ENCODE measurements around the gene C2orf68. TPM values are rescaled to one million over a fixed set of nuclear protein-coding genes. Genes with fewer than 3 reads are reported as not detected.
"Not testable (repeated sequence)": the region's sequence is repeated elsewhere in the genome, so short reads cannot be mapped to it uniquely, and the experiment has no call there.

The C2orf68 gene
- total RNA-seq, 1 donor from 2014 or later, result 26.4 TPM

DNA sequence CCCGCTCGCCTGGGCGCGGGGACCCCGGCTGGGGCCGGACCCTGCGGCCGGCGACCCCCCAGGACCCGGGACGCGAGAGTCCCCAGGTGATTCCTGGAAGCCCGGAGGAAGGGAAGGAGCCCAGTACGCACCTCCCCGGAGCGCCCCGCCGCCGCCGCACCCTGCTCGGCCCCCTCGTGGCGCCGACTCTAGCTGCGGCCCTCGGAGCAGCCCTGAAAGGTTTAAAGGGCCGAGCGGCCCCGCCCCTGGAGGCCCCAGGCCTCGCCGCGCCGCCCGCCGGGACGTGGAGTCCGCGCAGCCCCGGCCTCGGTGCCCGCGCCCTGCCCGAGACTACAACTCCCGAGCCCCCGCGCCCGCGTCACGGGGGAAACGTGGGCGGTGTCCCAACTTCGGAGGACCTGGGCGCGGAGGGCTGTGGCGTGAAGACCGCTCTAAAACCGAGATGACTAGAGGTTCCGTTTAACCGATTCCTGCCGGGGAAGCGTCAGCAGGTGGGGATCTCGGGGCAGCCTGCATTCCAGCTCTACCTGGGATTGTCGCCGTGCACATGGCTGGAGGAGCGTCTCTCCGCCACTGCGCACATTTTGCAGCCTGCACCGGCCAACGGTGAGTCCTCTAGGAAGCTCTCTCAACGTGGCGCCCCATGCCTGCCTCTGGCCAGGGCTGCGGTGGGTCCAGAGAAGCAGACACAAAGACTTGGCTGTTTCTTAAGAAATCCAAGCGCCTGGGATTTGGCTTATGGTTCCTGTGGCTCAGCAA is 9.2 kb downstream of the C2orf68 start, which contains the start of gene TMEM150A:
TMEM150A (minus strand) TSS at position 223 of the 759 bp plus-strand sequence. CDS start 750 bp downstream, outside the sequence.
- ATAC-seq (peak; percentile 97), DNase-seq (ENCODE audit: missing footprints) (peak; percentile 97)
- intact Hi-C loops (cut with DNase I), result no loop called here

DNA sequence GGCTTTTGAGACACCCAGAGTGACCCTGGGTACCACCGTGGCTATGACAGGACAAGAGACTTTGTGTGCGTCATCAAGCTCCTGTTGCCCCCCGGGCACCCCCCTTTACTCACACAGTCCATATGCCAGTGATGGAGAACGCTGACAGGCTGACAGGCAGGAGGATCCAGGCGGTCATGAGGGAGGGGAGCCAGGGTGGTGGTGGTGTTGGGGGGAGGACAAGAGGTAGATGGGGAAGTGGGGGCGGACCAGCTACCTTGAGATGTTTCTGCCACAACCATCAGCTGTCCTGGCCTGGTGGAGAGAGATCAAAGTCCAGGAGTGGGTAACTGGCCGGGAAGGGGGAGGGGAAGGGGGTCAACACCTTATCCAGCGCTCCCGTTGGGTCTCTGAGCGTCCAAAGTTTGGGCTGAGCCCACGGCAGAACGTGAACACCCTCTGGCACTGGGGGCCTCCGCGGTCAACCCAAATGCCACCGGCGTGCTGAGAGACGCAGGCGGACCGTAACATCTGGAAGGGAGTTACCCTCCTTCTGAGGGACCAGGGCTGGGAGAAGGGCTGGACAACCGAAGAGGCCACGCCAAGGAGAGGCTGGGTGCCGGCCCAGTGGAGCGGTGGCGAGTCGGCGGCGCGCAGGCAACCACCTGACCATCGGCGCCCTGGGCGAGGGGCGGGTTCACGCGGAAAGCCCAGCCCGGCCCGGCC is 9.9 kb downstream of the C2orf68 start:
- peak; percentile 66 for ATAC-seq
- DNase-seq (ENCODE audit: missing footprints), result peak; percentile 87
- intact Hi-C loops (cut with DNase I), result no loop called here

DNA sequence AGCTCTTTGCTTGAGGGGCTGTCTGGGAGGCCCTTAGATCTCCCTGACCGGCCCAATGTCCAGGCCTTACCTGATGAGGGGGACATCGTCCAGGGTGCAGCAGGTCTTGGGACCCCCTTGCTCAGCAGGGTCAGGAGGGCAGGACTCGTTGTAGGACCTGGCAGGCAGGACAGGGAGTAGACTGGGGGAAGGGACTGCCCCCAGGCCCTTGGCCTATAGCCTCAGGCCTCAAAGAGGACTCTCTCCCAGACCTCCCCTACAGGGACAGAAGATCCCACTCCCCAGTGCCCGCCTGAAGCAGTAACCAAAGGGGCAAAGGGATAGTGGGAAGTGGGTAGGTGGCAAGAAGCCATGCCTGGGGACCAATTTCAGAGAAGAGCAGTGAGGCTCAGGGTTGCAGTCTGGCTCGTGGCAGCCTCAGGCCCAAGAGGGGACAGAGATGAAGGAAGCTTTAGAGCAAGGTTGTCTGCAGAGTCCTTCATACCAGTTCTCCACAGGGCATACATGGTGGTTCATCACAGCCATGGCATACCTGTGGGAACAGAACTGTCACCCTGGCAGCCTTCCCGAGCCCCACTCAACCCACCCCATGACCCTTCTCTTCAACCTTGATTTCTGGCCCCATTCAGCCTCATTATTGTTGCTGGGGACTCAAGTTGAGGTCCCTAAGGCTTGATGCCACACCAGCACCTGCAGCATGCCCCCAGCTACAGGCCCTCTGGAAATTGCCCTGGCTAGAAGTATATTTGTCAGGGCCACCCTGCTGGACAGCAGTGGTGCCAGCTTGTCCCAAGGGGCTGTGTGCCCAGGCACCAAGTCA is 10.7 kb downstream of the C2orf68 start:
- DNase-seq (ENCODE audit: missing footprints) (no peak), ATAC-seq (no peak)
- intact Hi-C loops (cut with DNase I), result no loop called here

DNA sequence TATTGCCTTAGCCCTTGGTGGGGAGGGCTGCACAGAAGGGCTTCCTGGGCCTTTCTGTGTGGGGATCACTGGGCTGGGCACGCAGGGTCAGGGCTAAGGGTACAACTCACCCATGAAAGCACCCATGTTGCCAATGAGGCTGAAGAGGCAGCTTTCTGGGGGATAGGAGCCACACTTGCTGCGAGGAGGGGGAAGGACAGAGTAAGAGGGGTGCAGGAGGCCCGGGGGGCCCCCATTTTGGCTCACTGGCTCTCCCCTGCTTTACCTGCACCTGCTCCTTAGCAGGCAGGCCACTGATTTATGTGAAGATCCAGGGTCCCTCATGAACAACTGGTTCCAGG is 11.7 kb downstream of the C2orf68 start:
- intact Hi-C loops (cut with DNase I), result no loop called here
- DNase-seq (ENCODE audit: missing footprints), result no peak
- no peak for ATAC-seq

DNA sequence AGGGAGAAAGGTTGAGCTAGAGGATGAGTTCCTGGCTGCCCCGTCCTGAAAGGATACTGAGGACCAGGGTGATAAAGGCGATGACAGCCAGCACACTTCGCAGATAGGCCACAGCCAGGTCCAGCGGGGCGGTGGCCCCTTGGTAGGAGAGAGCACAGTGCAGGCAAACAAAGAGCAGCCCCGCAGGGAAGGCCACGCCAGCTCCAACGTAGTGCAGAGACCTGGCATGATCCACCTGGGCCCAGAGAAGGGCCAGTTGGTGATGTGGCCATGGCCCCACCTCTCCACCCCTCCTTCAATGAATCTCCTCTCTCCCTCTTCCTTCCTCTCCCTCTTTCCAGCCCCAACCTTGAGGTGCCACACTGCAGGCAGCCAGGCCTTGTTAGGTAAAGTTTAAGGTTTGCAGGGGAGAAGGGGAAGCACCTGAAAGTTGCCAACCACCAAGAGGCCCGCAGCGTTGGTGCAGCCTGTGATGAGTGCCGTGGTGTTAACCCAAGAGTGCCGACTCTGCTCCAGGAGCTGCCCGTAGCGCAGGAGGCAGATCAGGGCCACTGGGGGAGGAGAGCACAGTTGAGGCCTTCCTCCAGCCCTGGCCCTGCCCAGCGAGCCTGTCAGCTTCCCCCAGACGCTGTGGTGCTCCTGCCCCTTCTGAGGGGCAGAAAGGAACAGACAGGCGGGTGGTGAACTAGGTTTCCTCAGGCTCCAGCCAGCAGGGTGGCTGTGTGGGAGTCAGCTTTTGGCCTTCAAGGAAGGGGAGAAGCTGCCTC is 12.2 kb downstream of the C2orf68 start:
- DNase-seq (ENCODE audit: missing footprints) (no peak), ATAC-seq (no peak)
- intact Hi-C loops (cut with DNase I), result loop anchor here (5.0 kb wide), 1 partner anchor 37 kb away; the partner anchor contains the start of gene GGCX

DNA sequence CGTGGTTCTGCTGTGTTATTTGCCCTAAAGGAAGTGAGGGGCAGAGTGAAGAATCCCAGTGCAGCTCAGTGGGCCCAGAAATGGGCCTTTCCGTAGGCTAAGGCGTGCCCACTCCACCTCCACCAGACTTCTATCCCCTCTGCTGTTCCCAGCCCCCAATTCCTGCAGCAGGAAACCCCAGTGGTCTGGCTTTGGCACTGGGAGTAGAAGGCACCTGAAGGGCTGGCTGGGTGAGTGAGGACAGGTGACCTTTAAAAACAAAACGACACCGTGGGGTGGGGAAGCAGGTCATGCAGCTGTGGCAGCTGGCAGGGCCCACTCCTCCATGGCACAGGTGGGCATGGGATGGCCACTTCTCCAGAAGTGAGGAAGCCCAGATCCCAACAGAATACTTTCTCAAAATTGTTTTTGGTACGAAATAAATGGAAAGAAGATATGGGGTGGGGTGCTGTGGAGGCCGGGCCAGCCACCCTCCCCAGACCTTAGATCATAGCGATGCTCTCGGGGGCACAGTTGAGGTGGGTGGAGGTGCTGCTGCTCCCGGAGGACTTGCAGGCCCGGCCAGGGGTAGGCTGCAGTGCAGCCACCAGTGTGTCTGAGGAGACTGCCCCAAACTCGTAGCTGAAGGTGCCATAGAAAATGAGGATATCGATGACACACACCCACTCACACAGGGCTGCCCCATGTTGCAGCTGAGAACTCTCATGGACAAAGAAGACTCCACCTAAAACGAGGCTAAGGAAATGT is 13.1 kb downstream of the C2orf68 start:
- no peak for DNase-seq (ENCODE audit: missing footprints)
- intact Hi-C loops (cut with DNase I), result loop anchor here (5.0 kb wide), 1 partner anchor 36 kb away; the partner anchor contains the start of gene GGCX
- ATAC-seq, result no peak

DNA sequence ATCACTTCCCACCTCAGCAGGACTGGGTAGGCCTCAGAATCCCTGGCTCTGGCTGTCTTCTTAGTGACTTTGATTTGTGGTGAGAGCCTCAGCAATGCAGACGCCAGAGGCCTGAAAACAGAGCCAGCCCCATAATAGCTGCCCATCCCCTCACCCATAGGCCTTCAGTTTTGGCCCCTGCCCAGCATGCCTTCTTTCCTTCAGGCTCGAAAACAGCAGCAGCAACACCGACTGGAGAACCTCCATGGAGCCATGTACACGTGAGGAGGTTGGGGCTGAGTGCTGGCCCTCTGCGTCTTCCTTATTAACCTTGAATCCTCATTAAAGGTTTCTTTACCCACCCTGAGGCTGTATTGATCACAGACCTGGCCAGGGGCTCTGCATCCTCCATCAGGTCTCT is 14.6 kb downstream of the C2orf68 start:
- intact Hi-C loops (cut with DNase I), result loop anchor here (5.0 kb wide), 1 partner anchor 35 kb away; the partner anchor contains the start of gene GGCX
- DNase-seq (ENCODE audit: missing footprints) (no peak), ATAC-seq (no peak)

DNA sequence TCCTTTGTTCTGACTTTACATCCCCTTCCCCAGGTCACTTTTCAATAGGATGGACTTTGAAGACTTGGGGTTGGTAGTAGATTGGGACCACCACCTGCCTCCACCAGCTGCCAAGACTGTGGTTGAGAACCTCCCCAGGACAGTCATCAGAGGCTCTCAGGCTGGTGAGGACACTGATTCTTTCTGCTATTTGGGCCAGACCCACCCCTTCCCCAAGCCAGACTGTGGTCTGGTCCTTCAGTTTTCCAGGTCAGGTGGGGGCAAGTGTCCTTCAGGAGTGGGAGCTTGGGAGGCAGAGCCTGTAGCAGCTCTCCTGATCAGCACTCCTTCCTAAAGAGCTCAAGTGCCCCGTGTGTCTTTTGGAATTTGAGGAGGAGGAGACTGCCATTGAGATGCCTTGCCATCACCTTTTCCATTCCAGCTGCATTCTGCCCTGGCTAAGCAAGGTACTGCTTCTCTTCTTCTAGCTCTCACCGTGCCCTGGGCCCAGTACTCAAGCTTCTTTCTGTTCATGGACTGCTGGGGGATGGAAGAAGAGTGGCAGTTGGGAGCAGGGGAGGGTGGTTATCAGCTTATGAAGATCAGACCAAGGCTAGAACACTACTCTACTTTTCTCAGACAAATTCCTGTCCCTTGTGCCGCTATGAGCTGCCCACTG is 15.3 kb downstream of the C2orf68 start:
- DNase-seq (ENCODE audit: missing footprints), result no peak
- intact Hi-C loops (cut with DNase I), result loop anchor here (5.0 kb wide), 1 partner anchor 34 kb away; the partner anchor contains the start of gene GGCX
- ATAC-seq, result no peak

DNA sequence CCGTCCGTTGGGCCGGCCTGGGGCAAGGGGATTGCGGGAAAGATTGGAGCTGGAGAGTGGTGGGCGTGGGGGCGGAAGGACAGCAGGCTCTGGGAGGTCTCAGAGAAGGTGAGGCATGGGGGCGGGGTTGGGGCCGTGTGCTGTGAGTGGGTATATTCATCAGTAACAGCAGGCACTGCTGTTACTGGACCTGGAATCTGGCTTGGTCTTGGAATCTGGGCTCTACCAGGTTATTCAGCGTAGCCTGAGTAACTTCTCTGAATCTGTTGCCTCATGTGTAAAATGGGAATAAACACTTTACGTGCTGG is 15.9 kb downstream of the C2orf68 start:
- ATAC-seq (no peak), DNase-seq (ENCODE audit: missing footprints) (no peak)
- intact Hi-C loops (cut with DNase I), result loop anchor here (5.0 kb wide), 1 partner anchor 34 kb away; the partner anchor contains the start of gene GGCX

DNA sequence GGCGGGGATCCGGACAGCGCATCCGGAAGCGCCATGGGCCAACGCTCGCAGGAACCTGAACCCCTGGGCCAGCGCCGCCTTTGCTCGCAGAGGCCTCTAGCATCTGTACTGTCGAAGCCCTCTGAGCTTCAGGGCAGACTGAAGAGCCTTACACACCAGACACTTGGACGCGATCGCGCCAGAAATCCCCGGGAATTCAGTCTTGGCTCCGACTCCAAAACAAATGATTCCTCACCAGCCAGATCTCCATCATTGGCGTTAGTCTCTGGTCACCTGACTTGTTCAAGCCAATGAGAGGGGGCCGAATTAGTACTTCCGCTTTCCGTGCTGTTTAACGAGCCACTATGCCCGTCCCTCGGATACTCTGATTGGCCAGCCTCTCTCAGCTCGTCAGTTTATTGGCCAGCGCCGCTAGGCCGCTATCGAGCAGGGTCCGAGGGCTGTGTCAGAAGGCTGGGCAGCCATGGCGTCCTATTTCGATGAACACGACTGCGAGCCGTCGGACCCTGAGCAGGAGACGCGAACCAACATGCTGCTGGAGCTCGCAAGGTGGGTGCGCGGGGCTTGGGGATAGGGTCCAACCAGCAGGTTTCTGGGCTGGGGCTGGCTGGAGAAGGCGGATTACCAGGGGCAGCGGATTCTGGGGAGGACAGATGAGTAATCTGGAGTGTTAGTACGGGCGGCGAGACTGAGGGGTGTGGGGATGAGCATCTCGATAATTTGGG is 16.4 kb downstream of the C2orf68 start, which contains the start of gene RNF181:
RNF181 (plus strand) TSS at position 445 of the 725 bp plus-strand sequence; CDS start at position 464, 19 bp downstream.
- intact Hi-C loops (cut with DNase I), result loop anchor here (5.0 kb wide), 1 partner anchor 33 kb away; the partner anchor contains the start of gene GGCX
- ATAC-seq (peak; percentile 97), DNase-seq (ENCODE audit: missing footprints) (peak; percentile 97)

DNA sequence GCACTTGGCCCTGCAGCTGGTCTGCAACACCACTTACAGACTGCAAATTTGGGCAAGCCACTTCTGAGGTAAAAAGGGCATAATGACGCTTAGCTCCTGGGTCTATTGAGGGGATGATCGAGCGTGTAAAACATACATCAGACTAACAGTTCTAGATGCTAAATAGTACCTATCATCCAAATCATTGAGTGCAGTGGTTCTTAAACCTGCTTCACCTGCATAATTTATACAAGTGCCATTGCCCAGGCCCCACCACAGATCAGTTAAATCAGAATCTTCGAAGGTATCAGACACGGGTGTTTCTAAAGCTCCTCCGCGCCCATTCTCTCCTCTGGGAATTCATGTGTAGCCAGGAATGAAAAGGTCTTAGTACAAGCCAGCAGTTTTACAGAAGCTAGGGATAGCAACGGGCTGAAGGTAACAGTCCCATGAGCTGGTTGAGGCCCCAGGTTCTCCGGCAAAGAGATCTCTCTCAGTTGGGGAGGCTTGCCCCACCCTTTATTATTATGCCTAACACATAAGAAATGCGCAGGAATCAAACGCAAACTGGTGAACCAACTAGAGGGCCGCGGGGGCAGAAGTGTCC is 17.1 kb downstream of the C2orf68 start:
- no peak for ATAC-seq
- DNase-seq (ENCODE audit: missing footprints), result no peak

DNA sequence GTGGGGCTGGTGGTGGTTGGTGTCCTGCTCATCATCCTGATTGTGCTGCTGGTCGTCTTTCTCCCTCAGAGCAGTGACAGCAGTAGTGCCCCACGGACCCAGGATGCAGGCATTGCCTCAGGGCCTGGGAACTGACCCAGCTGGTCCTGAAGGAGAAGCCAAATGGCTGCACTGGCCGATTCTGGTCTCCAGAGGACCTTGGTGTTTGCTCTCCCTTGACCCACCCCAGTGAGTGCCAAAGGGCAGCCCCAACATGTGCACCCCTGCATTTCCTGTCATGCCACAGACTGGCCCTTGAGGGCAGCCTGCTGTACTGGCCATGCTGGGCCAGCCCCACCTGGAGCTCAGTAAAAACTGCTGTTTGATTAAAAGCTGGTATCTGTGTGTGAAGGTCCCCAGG is 18.8 kb downstream of the C2orf68 start:
- intact Hi-C loops (cut with DNase I), result no loop called here
- no peak for DNase-seq (ENCODE audit: missing footprints)
- no peak for ATAC-seq

More for the DNA sequence above, 17.1 kb downstream of the C2orf68 start:
- intact Hi-C loops (cut with DNase I), result loop anchor here (5.0 kb wide), 1 partner anchor 33 kb away; the partner anchor contains the start of gene GGCX

DNA sequence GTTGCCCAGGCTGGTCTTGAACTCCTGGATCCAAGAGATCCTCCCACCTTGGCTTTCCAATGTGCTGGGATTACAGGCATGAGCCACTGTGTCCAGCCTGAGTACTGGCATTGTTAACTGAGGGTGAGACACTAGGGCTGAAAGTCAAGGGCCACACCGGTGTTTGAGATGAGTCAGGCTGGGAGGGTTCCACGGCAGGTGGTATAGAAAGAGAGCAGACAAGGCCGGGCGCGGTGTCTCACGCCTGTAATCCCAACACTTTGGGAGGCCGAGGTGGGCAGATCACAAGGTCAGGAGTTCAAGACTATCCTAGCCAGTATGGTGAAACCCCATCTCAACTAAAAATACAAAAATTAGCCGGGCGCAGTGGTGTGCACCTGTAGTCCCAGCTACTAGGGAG is 19.6 kb downstream of the C2orf68 start:
- ATAC-seq; DNase-seq (ENCODE audit: missing footprints); intact Hi-C loops (cut with DNase I): not testable (repeated sequence)

DNA sequence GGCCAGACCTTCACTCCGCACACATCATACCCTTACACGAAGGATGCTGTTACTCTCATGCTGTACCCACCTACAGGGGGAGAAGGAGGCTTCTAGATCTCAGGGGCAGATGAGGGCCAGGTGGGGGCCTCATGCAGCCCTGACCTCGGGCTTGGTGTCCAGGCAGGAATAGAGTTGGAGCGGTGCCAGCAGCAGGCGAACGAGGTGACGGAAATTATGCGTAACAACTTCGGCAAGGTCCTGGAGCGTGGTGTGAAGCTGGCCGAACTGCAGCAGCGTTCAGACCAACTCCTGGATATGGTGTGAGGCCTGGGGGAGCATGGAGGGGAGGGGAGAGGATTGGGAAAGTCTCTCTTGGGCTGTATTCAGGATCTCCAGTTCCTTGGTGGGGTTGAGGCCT is 20.3 kb downstream of the C2orf68 start:
- ATAC-seq, result no peak
- intact Hi-C loops (cut with DNase I), result no loop called here
- DNase-seq (ENCODE audit: missing footprints), result no peak

DNA sequence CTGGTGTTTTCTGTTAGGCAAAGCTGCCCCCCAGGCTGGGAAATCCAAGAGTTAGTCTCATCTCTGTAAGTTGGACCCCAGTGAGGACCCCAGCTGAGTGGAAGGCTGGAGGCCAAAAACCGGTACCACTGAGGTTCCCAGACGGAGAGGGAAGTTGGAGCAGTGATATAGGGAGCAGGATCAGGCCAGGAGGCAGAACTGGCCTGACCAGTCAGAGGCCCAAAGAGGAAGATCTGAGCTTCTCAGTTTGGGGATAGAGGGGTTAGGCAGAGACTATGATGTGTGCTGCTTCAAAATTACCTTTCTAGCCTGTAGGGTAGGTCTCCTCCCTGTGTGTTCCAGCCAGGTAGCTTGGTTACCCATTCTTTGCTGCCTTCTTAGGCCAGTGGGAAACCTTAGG is 20.9 kb downstream of the C2orf68 start:
- intact Hi-C loops (cut with DNase I), result no loop called here
- ATAC-seq, result no peak
- DNase-seq (ENCODE audit: missing footprints), result no peak

Measured in Right ventricle myocardium inferior (tissue), 1 donor.